Calu3 (cell line): ENCODE data around the gene NAPSA. TPM values are rescaled to one million over a fixed set of nuclear protein-coding genes. Genes with fewer than 3 reads are reported as not detected.

Source experiments
- BruUV-seq: library from RNA; stranded (reverse); fragments of 400-500 nt; replicated peaks from 2 replicates; lab custom pipeline; 2021; lab: Mats Ljungman, UMichigan
- CTCF ChIA-PET: fragments of 300-600 bp; sonication (Branson Sonifier 250); formaldehyde crosslinking; loops from one replicate; lab custom pipeline; 2022; ENCODE audit warnings: antibody characterized with exemption; lab: Charles Lee
- DNase-seq: peaks from one replicate; pipeline ENCODE4 v3.0.0; 2022
- H3K27ac Mint-ChIP-seq: one replicate; pipeline ENCODE4 v1.8.0; 2022; ENCODE audit warnings: mixed read lengths; ENCODE audit not compliant: unreplicated experiment
- H3K27me3 Mint-ChIP-seq: one replicate; pipeline ENCODE4 v1.8.0; 2022; ENCODE audit warnings: mixed read lengths; ENCODE audit not compliant: unreplicated experiment
- H3K36me3 Mint-ChIP-seq: one replicate; pipeline ENCODE4 v1.8.0; 2022; ENCODE audit warnings: mild to moderate bottlenecking, moderate library complexity, mixed read lengths; ENCODE audit not compliant: insufficient read depth, unreplicated experiment
- H3K4me1 Mint-ChIP-seq: one replicate; pipeline ENCODE4 v1.8.0; 2022; ENCODE audit warnings: mild to moderate bottlenecking, low read depth, mixed read lengths; ENCODE audit not compliant: unreplicated experiment
- H3K4me3 Mint-ChIP-seq: one replicate; pipeline ENCODE4 v1.8.0; 2022; ENCODE audit warnings: mild to moderate bottlenecking, low read depth, moderate library complexity, mixed read lengths; ENCODE audit not compliant: unreplicated experiment
- H3K9me3 Mint-ChIP-seq: one replicate; pipeline ENCODE4 v1.8.0; 2022; ENCODE audit warnings: low read depth, mixed read lengths; ENCODE audit not compliant: unreplicated experiment
- intact Hi-C: fragments of 100-400 bp; cut with micrococcal nuclease; formaldehyde crosslinking; loops from one replicate; pipeline ENCODE4 v1.10.0; 2022; ENCODE audit not compliant: unreplicated experiment
- total RNA-seq: library from RNA; stranded (reverse); gene quantifications from 2 replicates; pipeline ENCODE4 v1.2.3, GENCODE V29; 2022
- TF ChIP-seq, protein P1 (sequence below): fragments of 200-600 bp; IDR thresholded peaks from one replicate; pipeline ENCODE4 v1.8.0; 2022; ENCODE audit warnings: antibody characterized with exemption; ENCODE audit not compliant: unreplicated experiment

Gene NAPSA
- total RNA-seq, 1 experiment from 2014 or later = 1.9 TPM

DNA sequence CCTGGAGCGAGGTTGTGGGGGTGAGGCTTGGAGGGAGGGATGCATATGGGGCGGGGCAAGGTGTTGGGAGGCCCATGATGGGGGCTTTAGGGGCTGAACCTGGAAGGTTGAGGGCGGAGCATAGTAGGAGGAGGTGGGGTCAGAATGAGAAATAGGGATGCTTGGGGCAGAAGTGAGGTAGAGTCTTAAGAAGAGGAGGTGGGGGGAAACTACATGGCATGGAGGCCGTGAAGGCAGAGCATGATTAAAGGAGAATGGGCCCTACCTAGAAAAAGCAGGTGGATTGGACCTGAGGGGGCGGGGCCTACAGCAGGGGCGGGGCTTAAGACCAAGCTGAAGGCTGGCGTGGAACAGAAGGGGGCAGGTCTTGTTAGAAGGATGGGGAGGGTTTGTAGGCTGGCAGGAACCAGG lies 11.6 kb upstream of the NAPSA start:
- Mint-ChIP-seq H3K27me3 (no peaks in the 10 kb centered on the region), H3K4me1 (peaks cover 15% of the 10 kb centered on the region), H3K36me3 (peaks cover 46% of the 10 kb centered on the region), H3K9me3 (no peaks in the 10 kb centered on the region), H3K4me3 (peak overlapping the region; percentile 93), H3K27ac (peak overlapping the region; percentile 99)
- TF ChIP-seq, protein P1, sequence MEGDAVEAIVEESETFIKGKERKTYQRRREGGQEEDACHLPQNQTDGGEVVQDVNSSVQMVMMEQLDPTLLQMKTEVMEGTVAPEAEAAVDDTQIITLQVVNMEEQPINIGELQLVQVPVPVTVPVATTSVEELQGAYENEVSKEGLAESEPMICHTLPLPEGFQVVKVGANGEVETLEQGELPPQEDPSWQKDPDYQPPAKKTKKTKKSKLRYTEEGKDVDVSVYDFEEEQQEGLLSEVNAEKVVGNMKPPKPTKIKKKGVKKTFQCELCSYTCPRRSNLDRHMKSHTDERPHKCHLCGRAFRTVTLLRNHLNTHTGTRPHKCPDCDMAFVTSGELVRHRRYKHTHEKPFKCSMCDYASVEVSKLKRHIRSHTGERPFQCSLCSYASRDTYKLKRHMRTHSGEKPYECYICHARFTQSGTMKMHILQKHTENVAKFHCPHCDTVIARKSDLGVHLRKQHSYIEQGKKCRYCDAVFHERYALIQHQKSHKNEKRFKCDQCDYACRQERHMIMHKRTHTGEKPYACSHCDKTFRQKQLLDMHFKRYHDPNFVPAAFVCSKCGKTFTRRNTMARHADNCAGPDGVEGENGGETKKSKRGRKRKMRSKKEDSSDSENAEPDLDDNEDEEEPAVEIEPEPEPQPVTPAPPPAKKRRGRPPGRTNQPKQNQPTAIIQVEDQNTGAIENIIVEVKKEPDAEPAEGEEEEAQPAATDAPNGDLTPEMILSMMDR = no peak
- CTCF ChIA-PET = no interaction called here
- no TSS peak for BruUV-seq
- intact Hi-C loops = no loop called here
- peak; percentile 50 for DNase-seq

DNA sequence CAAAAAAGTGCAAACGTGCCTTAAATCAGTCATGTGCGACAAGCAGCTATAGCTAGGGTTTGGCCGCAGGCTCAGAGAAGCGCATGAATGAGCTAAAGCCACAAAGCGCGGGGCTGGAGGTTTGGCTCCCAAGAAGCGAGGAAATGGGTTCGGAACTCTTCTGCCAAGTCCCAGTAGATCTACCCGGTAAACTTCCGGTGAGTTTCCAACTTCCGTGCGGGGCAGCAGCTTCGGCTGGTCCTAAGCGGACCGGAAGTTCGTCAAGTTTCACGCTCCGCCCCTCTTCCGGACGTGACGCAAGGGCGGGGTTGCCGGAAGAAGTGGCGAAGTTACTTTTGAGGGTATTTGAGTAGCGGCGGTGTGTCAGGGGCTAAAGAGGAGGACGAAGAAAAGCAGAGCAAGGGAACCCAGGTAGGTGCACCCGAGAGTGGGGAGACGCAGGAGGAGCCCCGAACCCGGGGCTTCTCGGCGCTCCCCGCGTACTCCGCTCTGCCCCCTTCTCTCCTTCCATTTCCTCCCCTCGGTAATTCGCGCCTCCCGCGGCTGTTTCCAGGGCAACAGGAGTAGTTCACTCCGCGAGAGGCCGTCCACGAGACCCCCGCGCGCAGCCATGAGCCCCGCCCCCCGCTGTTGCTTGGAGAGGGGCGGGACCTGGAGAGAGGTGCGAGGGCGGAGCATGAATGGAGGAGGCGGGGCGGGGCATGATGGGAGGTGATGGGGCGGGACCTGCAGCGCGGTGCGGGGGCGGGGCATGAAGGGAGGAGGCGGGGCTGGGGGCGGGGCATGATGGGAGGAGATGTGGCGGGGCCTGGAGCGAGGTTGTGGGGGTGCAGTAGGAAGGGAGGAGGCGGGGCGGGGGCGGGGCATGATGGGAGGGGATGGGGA lies 11.0 kb upstream of the NAPSA start, which contains the start of gene NR1H2:
TSS of gene NR1H2 (plus strand) at position 292 of the 885 bp plus-strand sequence. CDS start 1,149 bp downstream, outside the sequence.
- TF ChIP-seq, protein P1 = no peak
- no peaks in the 10 kb centered on the region for H3K9me3 Mint-ChIP-seq
- H3K4me3 Mint-ChIP-seq = peak within 1 kb of the TSS; percentile 93
- CTCF ChIA-PET = interaction anchor here (0.6 kb wide), 1 partner anchor 582 kb away, joined by 5 read pairs; no protein-coding TSS in a partner anchor
- H3K4me1 Mint-ChIP-seq = peaks cover 15% of the 10 kb centered on the region
- intact Hi-C loops = no loop called here
- H3K36me3 Mint-ChIP-seq = peaks cover 46% of the 10 kb centered on the region
- peak within 1 kb of the TSS; percentile 99 for H3K27ac Mint-ChIP-seq
- peak; percentile 97 for DNase-seq
- BruUV-seq = TSS peak; percentile 87
- H3K27me3 Mint-ChIP-seq = no peaks in the 10 kb centered on the region

DNA sequence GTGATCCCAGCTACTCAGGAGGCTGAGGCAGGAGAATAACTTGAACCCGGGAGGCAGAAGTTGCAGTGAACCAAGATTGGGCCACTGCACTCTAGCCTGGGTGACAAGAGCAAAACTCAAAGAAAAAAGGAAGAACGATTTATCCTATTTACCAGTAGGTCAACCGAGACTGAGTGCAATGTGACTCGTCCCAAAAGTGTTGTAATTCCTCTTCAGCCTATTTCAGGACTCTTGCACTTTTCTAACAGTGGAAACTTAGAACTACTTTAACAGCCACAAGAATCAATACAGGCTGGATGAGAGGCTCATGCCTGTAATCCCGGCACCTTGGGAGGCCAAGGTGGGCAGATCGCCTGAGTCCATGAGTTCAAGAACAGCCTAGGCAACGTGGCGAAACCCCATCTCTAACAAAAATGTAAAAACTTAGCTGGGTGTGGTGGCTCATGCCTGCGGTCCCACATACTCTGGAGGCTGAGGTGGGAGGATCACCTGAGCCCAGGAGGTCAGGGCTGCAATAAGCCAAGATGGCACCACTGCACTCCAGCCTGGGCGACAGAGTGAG lies 6.6 kb upstream of the NAPSA start:
- peaks cover 24% of the 10 kb centered on the region for H3K4me1 Mint-ChIP-seq
- H3K27me3 Mint-ChIP-seq = no peaks in the 10 kb centered on the region
- DNase-seq = no peak
- peaks cover 32% of the 10 kb centered on the region for H3K36me3 Mint-ChIP-seq
- H3K9me3 Mint-ChIP-seq = no peaks in the 10 kb centered on the region
- no TSS peak for BruUV-seq
- intact Hi-C loops = no loop called here
- no peak overlapping the region for H3K4me3 Mint-ChIP-seq
- H3K27ac Mint-ChIP-seq = no peak overlapping the region
- CTCF ChIA-PET = no interaction called here
- TF ChIP-seq, protein P1 = no peak

- Mint-ChIP-seq H3K27ac (peak overlapping the region; percentile 55), H3K9me3 (no peaks in the 10 kb centered on the region), H3K4me1 (peaks cover 13% of the 10 kb centered on the region), H3K36me3 (peaks cover 20% of the 10 kb centered on the region), H3K27me3 (no peaks in the 10 kb centered on the region), H3K4me3 (peak overlapping the region; percentile 93)
- TF ChIP-seq, protein P1 = peak; percentile 87
- intact Hi-C loops = loop anchor here (2.0 to 5.0 kb wide), 3 partner anchors 92 to 414 kb away; no protein-coding TSS in a partner anchor
- no TSS peak for BruUV-seq
- CTCF ChIA-PET = interaction anchor here (0.8 to 1.4 kb wide), 9 partner anchors 12 to 335 kb away, joined by 3 to 11 read pairs (median 6); partner anchors contain the start of gene JOSD2
- DNase-seq = peak; percentile 89
Observed at GRCh38 chr19:50368649-50369570, 3.5 kb upstream of the NAPSA start.
